K562 (cell line): ENCODE measurements around the gene GDF15. TPM values are rescaled to one million over a fixed set of nuclear protein-coding genes. Genes with fewer than 3 reads are reported as not detected.

Experiments
- ATF1 ChIP-seq, 2 experiments: fragments of 450-650 bp in 1 of 2; IDR thresholded peaks; 2 replicates each; pipeline ENCODE4 v1.6.1; 2016; ENCODE audit warnings: missing compliant biosample characterization in 1 of 2, missing genetic modification characterization in 1 of 2
- CREM ChIP-seq: IDR thresholded peaks from 2 replicates; pipeline ENCODE4 v1.6.1; 2014; ENCODE audit warnings: antibody characterized with exemption, low read depth
- DACH1 ChIP-seq: fragments of 450-650 bp; IDR thresholded peaks from 2 replicates; pipeline ENCODE4 v1.6.1; 2018; ENCODE audit not compliant: partially characterized antibody
- ELF1 ChIP-seq: fragments of 200-800 bp; sonication (Bioruptor generic); IDR thresholded peaks from 2 replicates; pipeline ENCODE4 v1.6.1; 2016; ENCODE audit warnings: missing genetic modification characterization, missing compliant biosample characterization
- HMGN3 ChIP-seq: IDR thresholded peaks from 2 replicates; pipeline ENCODE4 v1.6.1; 2011; ENCODE audit warnings: borderline replicate concordance, low read depth, mild to moderate bottlenecking, mixed read lengths, low read length; ENCODE audit not compliant: insufficient read length; ENCODE audit errors: extremely low read depth
- KLF13 ChIP-seq: fragments of 450-650 bp; IDR thresholded peaks from 2 replicates; pipeline ENCODE4 v1.6.1; 2016; ENCODE audit warnings: missing genetic modification characterization, low read depth, mild to moderate bottlenecking, missing compliant biosample characterization, moderate library complexity, borderline replicate concordance
- MYNN ChIP-seq, 2 experiments: sonication (generic); formaldehyde crosslinking in 1 of 2; IDR thresholded peaks; 2 replicates each; pipeline versions ENCODE4 v1.5.0 to v1.6.1; 2016 to 2020; ENCODE audit warnings: antibody characterized with exemption in 1 of 2, missing genetic modification reagents in 1 of 2
- NR1H2 ChIP-seq: sonication (generic); formaldehyde crosslinking; IDR thresholded peaks from 2 replicates; pipeline ENCODE4 v1.4.0; 2020; ENCODE audit warnings: mild to moderate bottlenecking, missing genetic modification reagents
- NRF1 ChIP-seq, 2 experiments: fragments of 450-650 bp; IDR thresholded peaks in 1 of 2; conservative IDR thresholded peaks in 1 of 2; 2 replicates each; pipeline ENCODE4 v1.6.1; 2014; ENCODE audit warnings: mild to moderate bottlenecking in 2 of 2
- PHB ChIP-seq: fragments of 250-450 bp; sonication (Bioruptor Pico); IDR thresholded peaks from 2 replicates; pipeline ENCODE4 v1.5.0; 2021
- RBM39 ChIP-seq: fragments of 200-400 bp; formaldehyde crosslinking; optimal IDR thresholded peaks from 2 replicates; pipeline ENCODE3; 2018; ENCODE audit warnings: low read depth, low read length
- RFX7 ChIP-seq: fragments of 250-450 bp; sonication (Bioruptor Pico); IDR thresholded peaks from 2 replicates; pipeline ENCODE4 v1.5.1; 2021; ENCODE audit warnings: mild to moderate bottlenecking
- TARDBP ChIP-seq: fragments of 450-650 bp; IDR thresholded peaks from 2 replicates; pipeline ENCODE4 v1.6.1; 2016
- TCF7L2 ChIP-seq: fragments of 150-350 bp; IDR thresholded peaks from 2 replicates; pipeline ENCODE4 v1.6.1; 2016; ENCODE audit warnings: low read depth, mild to moderate bottlenecking, low read length, moderate library complexity
- TSC22D4 ChIP-seq: fragments of 450-650 bp; IDR thresholded peaks from 2 replicates; pipeline ENCODE4 v1.6.1; 2016; ENCODE audit warnings: missing genetic modification characterization, missing biosample characterization, control low read depth
- ZNF217 ChIP-seq: sonication (generic); formaldehyde crosslinking; IDR thresholded peaks from 2 replicates; pipeline ENCODE4 v1.8.0; 2022; ENCODE audit warnings: mild to moderate bottlenecking, missing genetic modification reagents
- ZNF347 ChIP-seq: fragments of 450-650 bp; formaldehyde crosslinking; IDR thresholded peaks from 2 replicates; pipeline ENCODE4 v1.4.0; 2020; ENCODE audit warnings: low read depth, mild to moderate bottlenecking, moderate library complexity
- ZNF584 ChIP-seq: fragments of 200-800 bp; sonication (Bioruptor generic); IDR thresholded peaks from 2 replicates; pipeline ENCODE4 v1.6.1; 2016; ENCODE audit warnings: low read depth, mild to moderate bottlenecking, missing genetic modification characterization, missing compliant biosample characterization
- polyA plus RNA-seq, 8 experiments: library from polyadenylated mRNA; depleted of rRNA in 4 of 8; stranded (reverse) in 5 of 8; unstranded in 3 of 8; fragments of >200 nt; fragmentation: Nextera tagmentation in 2 of 8; fragmentation: Illumina TruSeq in 1 of 8; extraction: Ambion mirVana in 2 of 8; extraction: Trizol in 1 of 8; gene quantifications; 2 replicates each; pipeline versions ENCODE4 v1.2.1 to v1.2.3, GENCODE V29; 2011 to 2014; ENCODE audit warnings: inconsistent platforms in 1 of 8, missing spikeins in 1 of 8
- total RNA-seq, 7 experiments: library from RNA; depleted of rRNA in 6 of 7; stranded (reverse); fragments of >200 nt in 6 of 7; fragmentation: Illumina TruSeq in 2 of 7; extraction: Trizol in 2 of 7; gene quantifications; 2 replicates each; pipeline versions ENCODE4 v1.2.1 to v1.2.3, GENCODE V29; 2011 to 2021; ENCODE audit warnings: low replicate concordance in 1 of 7
- TF ChIP-seq, protein P1 (sequence below): fragments of 250-450 bp; sonication (Bioruptor Pico); IDR thresholded peaks from 2 replicates; pipeline ENCODE4 v1.9.0; 2021; ENCODE audit warnings: mild to moderate bottlenecking, inconsistent platforms
- TF ChIP-seq, protein P2 (sequence below): sonication (generic); formaldehyde crosslinking; IDR thresholded peaks from 2 replicates; pipeline ENCODE4 v1.8.1; 2023; ENCODE audit warnings: mild to moderate bottlenecking, missing genetic modification reagents
- TF ChIP-seq, protein P3 (sequence below): IDR thresholded peaks from 2 replicates; pipeline ENCODE4 v1.6.1; 2011; ENCODE audit warnings: borderline replicate concordance, low read depth, mild to moderate bottlenecking, moderate library complexity, low read length; ENCODE audit not compliant: insufficient read depth, poor library complexity, severe bottlenecking

Gene GDF15
- total and polyA plus RNA-seq, 9 of the 15 experiments (the other 6 are each of a cell fraction or from before 2014, with no cell fraction given), result 2.3 to 82.4 (median 12.5) TPM

DNA sequence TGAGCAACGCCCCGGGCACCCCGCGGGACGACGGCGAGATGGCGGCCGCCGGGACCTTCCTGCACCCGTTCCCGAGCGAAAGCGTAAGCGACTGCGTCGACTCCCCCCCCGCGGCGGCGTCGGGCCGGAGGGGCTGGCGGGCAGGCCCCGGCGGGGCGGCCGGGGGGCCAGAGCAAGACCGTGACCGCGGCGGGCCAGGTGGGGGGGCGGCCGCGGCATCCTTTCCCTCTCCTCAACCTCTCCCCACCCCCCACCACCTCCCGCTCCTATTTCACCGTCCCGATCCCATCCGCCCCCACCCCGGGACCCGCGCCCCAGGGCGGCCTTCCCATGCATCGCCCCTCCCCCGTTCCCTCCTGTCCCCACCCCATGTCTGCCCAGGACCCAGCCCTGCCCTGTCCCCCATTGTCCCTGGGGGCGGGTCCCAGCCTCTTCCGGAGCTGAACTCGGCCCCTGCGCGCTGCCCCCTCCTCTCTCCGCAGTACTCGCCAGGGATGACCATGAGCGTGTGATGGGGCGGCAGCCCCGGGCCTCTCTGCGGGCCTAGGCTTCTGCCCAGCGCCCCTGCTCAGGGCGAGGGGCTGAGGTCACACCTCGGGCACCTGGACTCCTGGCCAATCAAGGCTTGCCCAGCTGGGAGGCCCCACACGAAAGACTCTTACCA is 47.9 kb downstream of the GDF15 start (continued):
- TF ChIP-seq HMGN3 (no peak), ZNF217 (CRISPR knock-in tag) (no peak), ELF1 (tag) (no peak), RFX7 (no peak), ZNF347 (CRISPR knock-in tag) (0 out of 2 replicates have a peak, but pooled peaks have one; percentile 29), TARDBP (no peak), PHB (CRISPR knock-in tag) (0 out of 2 replicates have a peak, but pooled peaks have one; percentile 77), MYNN (IDR thresholded peaks at IDR 0.05) (peak; percentile 16; the same call in 1 of the 2 replicates), MYNN (CRISPR knock-in tag; IDR thresholded peaks at IDR 0.05) (no peak), DACH1 (no peak), TSC22D4 (tag) (no peak), ATF1 (CRISPR knock-in tag; IDR thresholded peaks at IDR 0.05) (no peak), ATF1 (tag; IDR thresholded peaks at IDR 0.05) (no peak), TCF7L2 (no peak), ZNF584 (CRISPR knock-in tag) (no peak), NRF1 (conservative IDR thresholded peaks at IDR 0.05 in 1 of 2, IDR thresholded peaks at IDR 0.05 in 1 of 2) (no peak), CREM (no peak), RBM39 (no peak), NR1H2 (CRISPR knock-in tag) (no peak), KLF13 (tag) (no peak)
- TF ChIP-seq, protein P1, sequence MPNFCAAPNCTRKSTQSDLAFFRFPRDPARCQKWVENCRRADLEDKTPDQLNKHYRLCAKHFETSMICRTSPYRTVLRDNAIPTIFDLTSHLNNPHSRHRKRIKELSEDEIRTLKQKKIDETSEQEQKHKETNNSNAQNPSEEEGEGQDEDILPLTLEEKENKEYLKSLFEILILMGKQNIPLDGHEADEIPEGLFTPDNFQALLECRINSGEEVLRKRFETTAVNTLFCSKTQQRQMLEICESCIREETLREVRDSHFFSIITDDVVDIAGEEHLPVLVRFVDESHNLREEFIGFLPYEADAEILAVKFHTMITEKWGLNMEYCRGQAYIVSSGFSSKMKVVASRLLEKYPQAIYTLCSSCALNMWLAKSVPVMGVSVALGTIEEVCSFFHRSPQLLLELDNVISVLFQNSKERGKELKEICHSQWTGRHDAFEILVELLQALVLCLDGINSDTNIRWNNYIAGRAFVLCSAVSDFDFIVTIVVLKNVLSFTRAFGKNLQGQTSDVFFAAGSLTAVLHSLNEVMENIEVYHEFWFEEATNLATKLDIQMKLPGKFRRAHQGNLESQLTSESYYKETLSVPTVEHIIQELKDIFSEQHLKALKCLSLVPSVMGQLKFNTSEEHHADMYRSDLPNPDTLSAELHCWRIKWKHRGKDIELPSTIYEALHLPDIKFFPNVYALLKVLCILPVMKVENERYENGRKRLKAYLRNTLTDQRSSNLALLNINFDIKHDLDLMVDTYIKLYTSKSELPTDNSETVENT (CRISPR knock-in tag), result no peak
- TF ChIP-seq, protein P2, sequence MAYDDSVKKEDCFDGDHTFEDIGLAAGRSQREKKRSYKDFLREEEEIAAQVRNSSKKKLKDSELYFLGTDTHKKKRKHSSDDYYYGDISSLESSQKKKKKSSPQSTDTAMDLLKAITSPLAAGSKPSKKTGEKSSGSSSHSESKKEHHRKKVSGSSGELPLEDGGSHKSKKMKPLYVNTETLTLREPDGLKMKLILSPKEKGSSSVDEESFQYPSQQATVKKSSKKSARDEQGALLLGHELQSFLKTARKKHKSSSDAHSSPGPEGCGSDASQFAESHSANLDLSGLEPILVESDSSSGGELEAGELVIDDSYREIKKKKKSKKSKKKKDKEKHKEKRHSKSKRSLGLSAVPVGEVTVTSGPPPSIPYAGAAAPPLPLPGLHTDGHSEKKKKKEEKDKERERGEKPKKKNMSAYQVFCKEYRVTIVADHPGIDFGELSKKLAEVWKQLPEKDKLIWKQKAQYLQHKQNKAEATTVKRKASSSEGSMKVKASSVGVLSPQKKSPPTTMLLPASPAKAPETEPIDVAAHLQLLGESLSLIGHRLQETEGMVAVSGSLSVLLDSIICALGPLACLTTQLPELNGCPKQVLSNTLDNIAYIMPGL (CRISPR knock-in tag), result no peak
- TF ChIP-seq, protein P3, sequence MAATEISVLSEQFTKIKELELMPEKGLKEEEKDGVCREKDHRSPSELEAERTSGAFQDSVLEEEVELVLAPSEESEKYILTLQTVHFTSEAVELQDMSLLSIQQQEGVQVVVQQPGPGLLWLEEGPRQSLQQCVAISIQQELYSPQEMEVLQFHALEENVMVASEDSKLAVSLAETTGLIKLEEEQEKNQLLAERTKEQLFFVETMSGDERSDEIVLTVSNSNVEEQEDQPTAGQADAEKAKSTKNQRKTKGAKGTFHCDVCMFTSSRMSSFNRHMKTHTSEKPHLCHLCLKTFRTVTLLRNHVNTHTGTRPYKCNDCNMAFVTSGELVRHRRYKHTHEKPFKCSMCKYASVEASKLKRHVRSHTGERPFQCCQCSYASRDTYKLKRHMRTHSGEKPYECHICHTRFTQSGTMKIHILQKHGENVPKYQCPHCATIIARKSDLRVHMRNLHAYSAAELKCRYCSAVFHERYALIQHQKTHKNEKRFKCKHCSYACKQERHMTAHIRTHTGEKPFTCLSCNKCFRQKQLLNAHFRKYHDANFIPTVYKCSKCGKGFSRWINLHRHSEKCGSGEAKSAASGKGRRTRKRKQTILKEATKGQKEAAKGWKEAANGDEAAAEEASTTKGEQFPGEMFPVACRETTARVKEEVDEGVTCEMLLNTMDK, result no peak
